K562 (cell line): ENCODE data around the gene CDH5.

ENCODE experiments used
- CTCF ChIP-seq, 3 experiments: IDR thresholded peaks in 2 of 3; conservative IDR thresholded peaks in 1 of 3; 2 replicates each; pipeline ENCODE4 v1.5.1; 2011 to 2012; ENCODE audit warnings: low read length in 3 of 3, mild to moderate bottlenecking in 3 of 3, control low read depth in 2 of 3, improper control_type of control experiment in 1 of 3, inconsistent platforms in 1 of 3, low read depth in 1 of 3, mixed read lengths in 1 of 3, moderate library complexity in 1 of 3; ENCODE audit not compliant: insufficient read depth in 2 of 3
- NFIC ChIP-seq: fragments of 450-650 bp; IDR thresholded peaks from 2 replicates; pipeline ENCODE4 v1.6.1; 2017; ENCODE audit warnings: mild to moderate bottlenecking, inconsistent platforms
- POLR2AphosphoS5 ChIP-seq: IDR thresholded peaks from 2 replicates; pipeline ENCODE4 v1.6.1; 2011; ENCODE audit warnings: mild to moderate bottlenecking, low read depth, low read length, moderate library complexity; ENCODE audit not compliant: control insufficient read depth, insufficient read depth
- SMC3 ChIP-seq: conservative IDR thresholded peaks from 2 replicates; pipeline ENCODE4 v1.6.1; 2011; ENCODE audit warnings: low read depth, low read length, improper control_type of control experiment; ENCODE audit not compliant: insufficient read depth
- ZNF12 ChIP-seq: sonication (generic); formaldehyde crosslinking; IDR thresholded peaks from 2 replicates; pipeline ENCODE4 v1.4.0; 2020; ENCODE audit warnings: mild to moderate bottlenecking, missing genetic modification reagents
- ZNF780A ChIP-seq: fragments of 250-450 bp; sonication (Bioruptor Pico); IDR thresholded peaks from 2 replicates; pipeline ENCODE4 v1.5.0; 2021; ENCODE audit warnings: mild to moderate bottlenecking
- TF ChIP-seq, protein P1 (sequence below): sonication (generic); formaldehyde crosslinking; IDR thresholded peaks from 2 replicates; pipeline ENCODE4 v1.4.0; 2020; ENCODE audit warnings: mild to moderate bottlenecking, missing genetic modification reagents

DNA sequence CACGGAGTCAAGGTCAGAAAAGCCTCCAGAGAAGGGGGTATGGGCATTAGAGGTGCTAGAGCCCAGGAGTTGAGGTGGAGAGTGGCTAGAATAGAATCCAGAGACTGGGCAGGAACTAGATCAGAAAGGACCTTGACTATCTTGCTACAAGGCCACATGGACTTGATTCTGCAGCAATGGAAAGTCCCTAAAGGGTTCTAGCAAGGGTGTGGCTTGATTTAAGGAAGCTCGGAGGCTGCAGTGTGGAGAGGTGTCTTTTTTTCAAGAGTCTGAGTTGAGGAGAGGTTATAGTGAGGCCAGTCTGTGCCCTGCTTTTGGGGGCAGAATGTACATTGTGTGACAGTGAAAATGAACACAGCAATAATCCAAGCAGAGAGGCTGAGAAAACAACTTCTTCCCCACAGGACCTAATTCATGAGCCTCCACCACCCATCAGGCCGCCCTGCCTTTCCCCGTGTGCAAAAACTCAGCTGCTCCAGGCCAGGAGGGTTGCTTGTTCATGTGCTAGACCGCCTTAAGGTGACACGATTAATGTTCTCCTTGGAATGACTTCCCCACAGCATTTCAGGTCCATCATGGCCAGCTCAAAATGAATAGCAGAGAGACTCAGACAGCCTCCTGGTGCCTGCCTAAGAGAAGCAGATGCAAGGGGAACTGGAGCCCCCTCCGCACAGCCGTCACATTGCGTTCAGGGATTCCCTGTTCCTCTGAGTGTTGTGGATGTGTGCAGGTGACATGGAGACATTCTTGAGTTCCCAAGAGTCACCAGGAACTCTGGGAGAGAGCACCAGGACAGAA lies 51.9 kb downstream of the CDH5 start:
- TF ChIP-seq SMC3: no peak
- TF ChIP-seq ZNF780A (CRISPR knock-in tag): no peak
- TF ChIP-seq ZNF12: no peak
- TF ChIP-seq NFIC: no peak
- no peak for TF ChIP-seq CTCF (IDR thresholded peaks at IDR 0.05 in 2 of 3, conservative IDR thresholded peaks at IDR 0.05 in 1 of 3; ENCODE audit: insufficient read depth in 2 of 3, low read depth in 1 of 3, low read length in 3 of 3)
- TF ChIP-seq POLR2AphosphoS5: no peak
- TF ChIP-seq, protein P1, sequence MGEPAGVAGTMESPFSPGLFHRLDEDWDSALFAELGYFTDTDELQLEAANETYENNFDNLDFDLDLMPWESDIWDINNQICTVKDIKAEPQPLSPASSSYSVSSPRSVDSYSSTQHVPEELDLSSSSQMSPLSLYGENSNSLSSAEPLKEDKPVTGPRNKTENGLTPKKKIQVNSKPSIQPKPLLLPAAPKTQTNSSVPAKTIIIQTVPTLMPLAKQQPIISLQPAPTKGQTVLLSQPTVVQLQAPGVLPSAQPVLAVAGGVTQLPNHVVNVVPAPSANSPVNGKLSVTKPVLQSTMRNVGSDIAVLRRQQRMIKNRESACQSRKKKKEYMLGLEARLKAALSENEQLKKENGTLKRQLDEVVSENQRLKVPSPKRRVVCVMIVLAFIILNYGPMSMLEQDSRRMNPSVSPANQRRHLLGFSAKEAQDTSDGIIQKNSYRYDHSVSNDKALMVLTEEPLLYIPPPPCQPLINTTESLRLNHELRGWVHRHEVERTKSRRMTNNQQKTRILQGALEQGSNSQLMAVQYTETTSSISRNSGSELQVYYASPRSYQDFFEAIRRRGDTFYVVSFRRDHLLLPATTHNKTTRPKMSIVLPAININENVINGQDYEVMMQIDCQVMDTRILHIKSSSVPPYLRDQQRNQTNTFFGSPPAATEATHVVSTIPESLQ (CRISPR knock-in tag): no peak
